ENCODE results near the gene DCAF12L2. TPM values are rescaled to one million over a fixed set of nuclear protein-coding genes. Genes with fewer than 3 reads are reported as not detected.
A peak's percentile ranks its signal among the peaks of the same experiment; 100 is the strongest.
"Not testable (repeated sequence)": the region's sequence is repeated elsewhere in the genome, so short reads cannot be mapped to it uniquely, and the experiment has no call there.

DCAF12L2 gene
- total RNA-seq, result not detected
- long read RNA-seq, result 0 reads

- peak; percentile 39 for DNase-seq
- no peak for ATAC-seq (ENCODE audit: poor library complexity)
- intact Hi-C loops (cut with DNase I), result no loop called here
Measured at GRCh38 chrX:126165721-126166461, at the start of gene DCAF12L2. Gene DCAF12L2, minus strand, starts transcription at chrX:126166289. Its CDS starts 365 bp downstream, at chrX:126165924.

- ATAC-seq (ENCODE audit: poor library complexity); intact Hi-C loops (cut with DNase I); DNase-seq: not testable (repeated sequence)
Measured at GRCh38 chrX:126190888-126191287, 24.8 kb upstream of the DCAF12L2 start.

- intact Hi-C loops (cut with DNase I), result no loop called here
- DNase-seq, result no peak
- ATAC-seq (ENCODE audit: poor library complexity), result no peak
Measured at GRCh38 chrX:126177133-126177840, 11.2 kb upstream of the DCAF12L2 start.

GRCh38 chrX:126170720-126171119 is 4.6 kb upstream of the DCAF12L2 start:
- DNase-seq, result no peak
- no peak for ATAC-seq (ENCODE audit: poor library complexity)
- intact Hi-C loops (cut with DNase I), result no loop called here

DNA sequence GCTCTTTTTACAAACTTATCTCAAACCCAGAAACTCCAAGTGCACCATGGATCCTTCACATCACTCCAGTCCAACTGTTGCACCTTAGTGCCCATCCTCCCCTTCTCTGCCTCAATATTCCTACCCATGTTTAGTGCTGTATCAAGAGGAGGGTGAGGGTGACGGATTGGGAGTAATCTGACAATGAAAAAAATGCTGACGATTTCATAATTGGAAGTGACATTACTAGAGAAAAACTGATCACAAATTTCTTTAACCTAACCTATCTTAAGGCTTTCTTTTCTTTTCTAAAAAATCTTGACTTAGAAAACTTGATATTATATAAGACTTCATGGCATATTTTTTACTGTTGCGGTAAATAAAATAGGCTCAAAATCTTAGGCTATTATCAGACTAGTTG is 1.5 kb upstream of the DCAF12L2 start:
- DNase-seq (no peak), ATAC-seq (ENCODE audit: poor library complexity) (no peak)
- intact Hi-C loops (cut with DNase I), result no loop called here

- DNase-seq (no peak), ATAC-seq (ENCODE audit: poor library complexity) (no peak)
- intact Hi-C loops (cut with DNase I), result no loop called here
Measured at GRCh38 chrX:126165401-126165720, 728 bp downstream of the DCAF12L2 start.

- intact Hi-C loops (cut with DNase I), result no loop called here
- no peak for ATAC-seq (ENCODE audit: poor library complexity)
- no peak for DNase-seq
Measured at GRCh38 chrX:126164689-126165400, 1.2 kb downstream of the DCAF12L2 start.

GRCh38 chrX:126164226-126164625 is 1.9 kb downstream of the DCAF12L2 start:
- intact Hi-C loops (cut with DNase I), result no loop called here
- ATAC-seq (ENCODE audit: poor library complexity) (no peak), DNase-seq (no peak)

DNA sequence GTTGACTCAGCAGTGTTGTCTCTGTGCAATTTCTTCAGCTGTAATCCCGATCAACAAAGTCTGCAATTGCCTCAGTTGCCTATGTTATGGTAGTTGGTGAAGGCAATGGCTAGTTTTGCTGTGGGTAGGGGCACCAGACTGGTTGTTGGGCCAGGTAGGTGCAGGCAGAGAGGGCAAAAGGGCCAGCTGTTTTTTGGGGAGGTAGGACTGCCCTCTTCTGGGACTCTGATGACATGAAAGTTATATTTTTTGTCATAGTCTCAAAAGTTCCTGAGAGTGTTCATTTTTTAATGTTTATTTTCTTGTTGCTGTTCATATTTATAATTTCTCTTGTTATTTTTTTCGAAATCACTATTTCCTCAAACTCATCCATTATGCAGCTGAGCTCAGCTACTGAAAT is 25.1 kb downstream of the DCAF12L2 start:
- DNase-seq, result no peak
- intact Hi-C loops (cut with DNase I), result no loop called here
- ATAC-seq (ENCODE audit: poor library complexity), result no peak

- intact Hi-C loops (cut with DNase I), result no loop called here
- DNase-seq (no peak), ATAC-seq (ENCODE audit: poor library complexity) (no peak)
Measured at GRCh38 chrX:126137899-126138298, 28.2 kb downstream of the DCAF12L2 start.

DNA sequence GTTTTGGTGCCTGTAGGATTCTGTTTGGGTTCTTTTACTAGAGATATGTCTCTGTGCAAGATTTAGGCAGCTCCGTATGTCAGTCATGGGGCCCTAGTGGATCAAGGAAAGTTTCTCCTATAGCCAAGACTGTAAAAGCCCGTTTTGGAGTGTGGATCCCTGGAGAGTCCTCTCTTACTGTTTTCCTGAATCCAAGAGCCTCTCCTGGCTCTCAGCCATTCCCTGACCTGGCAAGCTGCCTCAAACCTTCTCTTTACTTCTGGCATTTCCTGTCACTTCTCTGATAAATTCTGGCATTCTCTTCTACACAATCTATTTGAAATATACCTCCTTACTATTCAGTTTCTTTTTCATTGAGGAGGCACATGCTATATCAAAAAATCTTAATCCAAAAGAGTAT is 41.4 kb downstream of the DCAF12L2 start:
- DNase-seq, result no peak

More for the DNA sequence above, 41.4 kb downstream of the DCAF12L2 start:
- ATAC-seq (ENCODE audit: poor library complexity), result no peak
- intact Hi-C loops (cut with DNase I), result no loop called here
